Inflammatory macrophage treated with lipopolysaccharide for 1 hour (primary cell): Measurements from ENCODE around the gene NUTF2.

Experiments
- DNase-seq, 2 donors: peaks; one replicate each; pipeline ENCODE4 v3.0.0-alpha.2; 2020 to 2022

NUTF2 gene

DNA sequence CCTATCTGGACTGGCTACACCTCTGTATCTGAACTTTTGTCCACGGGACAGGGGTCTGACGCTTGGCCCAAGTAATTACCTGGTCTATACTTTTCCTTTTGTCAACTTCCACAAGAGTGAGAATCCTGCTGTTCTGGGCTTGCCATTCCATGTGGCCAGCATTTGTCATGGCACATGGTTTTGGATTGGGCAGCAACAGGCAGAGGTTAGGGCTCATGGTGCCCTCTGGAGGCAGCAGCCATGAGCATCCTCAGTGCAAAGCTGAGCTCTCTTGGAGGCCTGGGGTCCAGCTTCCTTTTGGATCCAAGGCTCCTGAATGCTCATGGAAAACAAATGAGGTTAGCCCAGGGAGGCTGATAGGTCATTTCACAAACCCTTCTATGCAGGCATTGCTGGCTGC is 18.6 kb downstream of the NUTF2 start:
- peak; percentile 55 to 63 for DNase-seq

DNA sequence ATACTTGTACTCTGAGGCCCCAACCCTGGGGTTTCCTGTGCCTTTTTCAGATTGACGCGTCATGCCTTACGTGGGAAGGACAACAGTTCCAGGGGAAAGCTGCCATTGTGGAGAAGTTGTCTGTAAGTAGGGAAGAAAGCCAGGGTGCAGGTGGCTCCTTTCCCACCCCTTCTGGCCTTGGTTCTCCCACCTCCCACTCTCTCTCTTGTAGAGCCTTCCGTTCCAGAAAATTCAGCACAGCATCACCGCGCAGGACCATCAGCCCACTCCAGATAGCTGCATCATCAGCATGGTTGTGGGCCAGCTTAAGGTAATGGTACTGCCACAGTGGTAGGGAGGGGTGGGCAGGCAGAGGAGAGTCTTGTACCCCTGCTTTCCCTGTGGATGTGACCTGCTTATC is 21.6 kb downstream of the NUTF2 start:
- no peak for DNase-seq

DNA sequence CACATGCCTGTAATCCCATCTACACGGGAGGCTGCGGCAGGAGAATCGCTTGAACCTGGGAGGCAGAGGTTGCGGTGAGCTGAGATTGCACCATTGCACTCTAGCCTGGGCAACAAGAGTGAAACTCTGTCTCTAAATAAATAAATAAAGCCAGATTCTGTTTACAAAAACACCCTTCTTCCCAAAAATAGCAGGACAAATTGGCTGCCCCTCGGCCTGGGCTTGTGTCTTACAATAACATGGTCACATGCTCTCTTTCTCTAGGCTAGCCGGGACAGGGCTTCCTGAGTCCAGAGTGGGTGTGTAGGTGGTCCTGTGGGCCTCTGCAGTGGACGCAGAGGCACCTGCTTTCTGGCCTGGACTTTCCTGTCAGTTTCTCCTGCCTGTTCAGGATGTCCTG is 22.9 kb downstream of the NUTF2 start:
- no peak for DNase-seq

DNA sequence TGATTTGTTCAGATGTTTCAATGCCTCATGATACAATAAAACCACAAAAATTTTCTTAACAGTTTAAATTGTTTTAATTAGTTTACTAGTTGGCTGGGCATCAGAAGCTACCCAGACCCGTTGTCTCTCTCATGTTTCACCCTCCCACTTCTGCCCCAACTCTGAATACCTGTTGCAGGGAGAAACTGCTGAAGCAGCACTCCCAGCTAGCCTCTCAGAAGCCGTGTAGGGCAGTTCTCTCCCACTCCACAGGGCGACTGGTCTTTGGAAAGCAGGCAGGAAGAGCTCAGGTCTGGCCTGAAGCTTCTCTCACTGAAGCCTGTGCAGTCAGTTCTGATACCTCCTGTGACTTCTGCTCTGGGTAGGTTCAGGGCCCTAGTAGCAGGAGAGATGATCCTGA is 24.5 kb downstream of the NUTF2 start:
- no peak for DNase-seq

DNA sequence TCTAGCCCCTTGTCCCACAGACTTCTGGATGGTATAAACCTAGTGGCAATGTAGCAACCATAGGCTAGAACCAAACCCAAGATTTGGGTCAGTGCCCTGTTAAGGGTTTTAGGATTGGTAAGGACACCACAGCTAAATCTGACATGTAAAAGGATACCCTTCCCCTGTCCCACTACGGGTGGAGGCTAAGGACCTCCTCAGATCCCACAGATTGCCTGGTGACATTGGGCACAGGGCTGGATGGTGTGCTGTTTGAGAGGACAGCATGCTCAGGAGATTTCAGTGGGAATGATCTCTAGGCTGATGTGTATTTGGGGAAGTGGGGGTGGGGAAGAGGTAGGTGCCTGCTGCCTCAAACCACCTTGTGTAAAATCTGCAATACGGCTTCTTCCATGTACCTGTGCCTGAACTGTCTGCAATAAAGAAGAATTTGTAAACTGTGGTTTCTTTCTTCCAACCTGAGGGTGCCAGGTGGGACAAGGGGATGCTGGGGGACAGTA is 25.4 kb downstream of the NUTF2 start:
- no peak for DNase-seq

DNA sequence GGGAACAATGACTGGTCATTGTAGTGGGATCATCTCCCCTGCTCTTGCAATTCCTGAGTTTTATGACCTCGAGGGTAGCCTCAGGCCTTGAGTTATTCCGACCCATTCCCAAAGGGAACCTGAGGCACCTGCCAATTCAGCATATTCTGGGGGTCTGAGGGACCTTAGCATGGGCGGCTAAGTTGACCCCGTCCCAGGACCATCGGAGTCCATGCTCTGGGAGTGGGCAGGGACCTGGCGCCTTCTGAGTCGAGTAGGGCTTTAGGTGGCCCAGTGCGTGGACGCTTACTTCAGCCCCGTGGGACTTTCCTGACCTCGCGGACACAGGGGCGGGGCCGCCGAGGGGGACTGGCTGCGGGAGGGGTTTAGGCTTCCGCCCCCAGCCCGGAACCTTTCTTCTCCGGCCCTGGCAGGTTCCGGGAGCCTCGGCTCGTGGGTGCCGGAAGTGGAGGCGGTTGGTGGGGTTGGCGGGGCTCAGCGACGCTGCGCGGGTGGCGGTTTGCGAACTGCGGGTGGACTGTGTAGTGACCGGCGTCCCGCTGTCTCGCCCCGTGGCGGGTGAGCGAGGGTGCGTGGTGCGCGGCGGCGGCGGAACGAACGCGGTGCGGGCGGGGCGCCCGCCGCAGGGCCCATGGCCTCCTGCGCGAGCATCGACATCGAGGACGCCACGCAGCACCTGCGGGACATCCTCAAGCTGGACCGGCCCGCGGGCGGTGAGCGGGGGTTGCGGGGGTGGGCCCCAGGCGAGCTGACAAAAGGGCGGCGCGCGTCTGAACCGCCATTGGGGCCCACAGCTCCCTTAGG is 26.1 kb downstream of the NUTF2 start, which contains the start of gene EDC4:
TSS of gene EDC4 (plus strand) at position 422 of the 804 bp plus-strand sequence. CDS start at position 632, 210 bp downstream.
- DNase-seq = peak; percentile 89 to 97

DNA sequence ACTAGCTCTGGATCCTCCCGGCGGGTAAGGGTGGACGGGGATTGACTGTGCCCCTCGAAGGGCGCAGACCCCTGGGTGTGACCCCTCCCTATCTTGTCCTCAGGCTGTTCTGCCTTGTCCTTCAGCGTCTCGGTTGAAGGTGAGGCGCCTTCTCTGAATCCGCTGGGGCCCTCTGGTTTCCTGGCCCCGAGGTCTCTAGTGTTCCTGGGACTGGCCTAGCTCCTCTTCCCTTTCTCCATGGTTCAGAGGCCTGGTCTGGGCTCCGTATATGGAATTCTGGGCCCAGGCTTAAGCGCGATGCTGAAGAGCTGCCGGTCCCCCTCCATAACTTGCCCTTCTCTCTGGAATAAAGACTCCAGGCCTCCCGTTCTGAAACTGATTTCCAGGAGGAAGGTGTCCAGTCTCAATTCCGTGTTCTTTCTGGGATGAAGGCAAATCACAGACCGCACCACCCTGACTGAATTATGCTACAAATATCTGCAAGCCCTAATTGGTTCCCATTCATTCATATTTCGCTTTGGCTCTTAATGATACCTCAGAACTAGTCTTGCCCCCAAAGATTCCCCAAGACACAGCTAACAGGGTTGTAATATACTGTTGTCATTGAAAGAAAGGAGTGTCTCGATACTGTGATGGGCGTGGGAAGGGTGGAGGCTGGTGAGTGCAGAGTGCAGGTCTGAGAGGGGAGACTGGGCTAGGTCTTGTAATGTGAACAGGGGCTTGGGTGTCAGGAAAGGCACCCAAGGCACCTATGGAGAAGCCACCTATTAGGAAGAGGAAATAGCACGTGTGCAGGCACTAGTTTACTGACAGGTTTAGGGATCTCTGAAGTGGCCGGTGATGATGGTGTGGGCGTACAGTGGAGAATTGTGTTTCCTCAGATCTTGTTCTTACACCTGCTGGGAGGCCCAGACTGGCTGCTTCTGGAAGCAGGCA is 27.0 kb downstream of the NUTF2 start:
- DNase-seq = no peak

DNA sequence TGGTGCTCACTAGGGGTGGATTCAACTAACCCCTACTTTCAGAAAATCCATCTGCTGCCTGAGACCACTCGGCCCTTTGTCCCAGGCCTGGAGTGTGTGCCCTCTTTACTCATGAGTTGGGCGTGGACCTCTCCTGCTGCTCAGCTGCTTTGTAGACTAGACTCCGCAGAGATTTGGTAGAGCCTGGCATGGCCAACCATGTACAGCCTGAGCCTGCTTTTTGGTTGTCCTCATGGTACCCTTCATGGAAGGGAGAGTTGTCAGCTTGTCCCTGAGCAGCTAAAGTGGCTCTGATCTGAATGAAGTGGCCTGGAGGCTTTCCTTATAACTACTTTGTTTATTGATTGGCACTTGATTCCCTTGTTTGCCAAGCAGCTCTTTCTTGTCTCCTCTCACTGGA is 27.6 kb downstream of the NUTF2 start:
- DNase-seq = no peak

DNA sequence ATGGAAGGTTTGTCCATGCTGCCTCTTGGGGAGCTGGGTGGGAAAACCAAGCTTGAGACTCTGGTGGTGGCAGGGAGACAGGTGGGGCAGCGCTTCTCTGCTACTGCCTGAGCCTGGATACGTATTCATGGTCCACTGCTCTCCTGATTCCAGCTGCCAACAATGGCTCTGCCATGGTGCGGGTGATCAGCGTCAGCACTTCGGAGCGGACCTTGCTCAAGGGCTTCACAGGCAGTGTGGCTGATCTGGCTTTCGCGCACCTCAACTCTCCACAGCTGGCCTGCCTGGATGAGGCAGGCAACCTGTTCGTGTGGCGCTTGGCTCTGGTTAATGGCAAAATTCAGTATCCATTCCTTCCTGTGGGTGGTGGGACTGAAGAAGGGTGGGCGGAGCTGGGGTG is 30.3 kb downstream of the NUTF2 start:
- no peak for DNase-seq

DNA sequence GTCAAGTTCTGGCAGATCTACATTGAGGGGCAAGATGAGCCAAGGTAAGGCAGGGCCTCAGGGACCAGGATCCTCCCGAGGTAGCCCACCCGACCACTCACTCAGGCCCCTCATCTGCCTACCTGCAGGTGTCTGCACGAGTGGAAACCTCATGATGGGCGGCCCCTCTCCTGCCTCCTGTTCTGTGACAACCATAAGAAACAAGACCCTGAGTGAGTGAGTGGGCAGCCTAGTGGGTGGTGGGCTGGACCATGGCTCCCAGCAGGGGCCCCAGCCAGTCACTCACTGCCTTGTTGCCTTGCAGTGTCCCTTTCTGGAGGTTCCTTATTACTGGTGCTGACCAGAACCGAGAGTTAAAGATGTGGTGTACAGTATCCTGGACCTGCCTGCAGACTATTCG is 31.5 kb downstream of the NUTF2 start:
- DNase-seq = no peak

DNA sequence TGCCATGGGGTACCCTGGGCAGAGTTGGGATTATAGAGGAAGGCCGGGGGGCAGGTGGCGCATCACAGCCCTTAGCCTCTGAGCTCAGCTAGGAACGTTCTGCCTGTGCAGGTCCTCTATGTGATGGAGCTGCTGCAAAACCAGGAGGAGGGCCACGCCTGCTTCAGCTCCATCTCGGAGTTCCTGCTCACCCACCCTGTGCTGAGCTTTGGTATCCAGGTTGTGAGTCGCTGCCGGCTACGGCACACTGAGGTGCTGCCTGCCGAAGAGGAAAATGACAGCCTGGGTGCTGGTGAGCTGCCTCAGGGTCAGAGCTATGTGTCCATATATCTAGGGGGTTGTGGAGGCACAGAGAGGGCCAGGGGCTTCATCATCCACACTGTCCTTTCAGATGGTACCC is 32.1 kb downstream of the NUTF2 start:
- DNase-seq = no peak

DNA sequence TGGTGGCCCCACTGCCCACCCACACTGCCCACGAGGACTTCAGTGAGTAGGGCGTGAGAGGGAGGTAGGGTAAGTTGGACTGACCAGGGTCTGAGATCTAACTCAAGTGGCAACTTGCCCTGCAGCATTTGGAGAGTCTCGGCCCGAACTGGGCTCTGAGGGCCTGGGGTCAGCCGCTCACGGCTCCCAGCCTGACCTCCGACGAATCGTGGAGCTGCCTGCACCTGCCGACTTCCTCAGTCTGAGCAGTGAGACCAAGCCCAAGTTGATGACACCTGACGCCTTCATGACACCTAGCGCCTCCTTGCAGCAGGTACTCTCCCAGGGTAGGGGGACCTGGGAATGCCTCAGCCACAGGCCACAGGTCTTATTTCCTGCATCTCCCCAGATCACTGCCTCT is 32.7 kb downstream of the NUTF2 start:
- no peak for DNase-seq

DNA sequence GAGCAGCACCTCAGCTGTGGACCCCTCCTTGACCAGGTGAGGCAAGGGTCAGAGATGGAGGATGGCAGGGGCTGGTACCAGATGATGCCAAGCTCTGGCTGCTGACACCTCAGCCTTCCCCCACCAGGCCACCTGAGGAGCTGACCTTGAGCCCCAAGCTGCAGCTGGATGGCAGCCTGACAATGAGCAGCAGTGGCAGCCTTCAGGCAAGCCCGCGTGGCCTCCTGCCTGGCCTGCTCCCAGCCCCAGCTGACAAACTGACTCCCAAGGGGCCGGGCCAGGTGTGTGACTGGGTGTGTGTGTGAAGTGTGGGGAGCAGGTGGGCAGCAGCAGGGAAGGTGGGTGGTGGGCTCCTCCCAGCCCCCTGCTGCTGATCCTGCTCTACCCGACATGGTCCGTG is 33.2 kb downstream of the NUTF2 start:
- no peak for DNase-seq

DNA sequence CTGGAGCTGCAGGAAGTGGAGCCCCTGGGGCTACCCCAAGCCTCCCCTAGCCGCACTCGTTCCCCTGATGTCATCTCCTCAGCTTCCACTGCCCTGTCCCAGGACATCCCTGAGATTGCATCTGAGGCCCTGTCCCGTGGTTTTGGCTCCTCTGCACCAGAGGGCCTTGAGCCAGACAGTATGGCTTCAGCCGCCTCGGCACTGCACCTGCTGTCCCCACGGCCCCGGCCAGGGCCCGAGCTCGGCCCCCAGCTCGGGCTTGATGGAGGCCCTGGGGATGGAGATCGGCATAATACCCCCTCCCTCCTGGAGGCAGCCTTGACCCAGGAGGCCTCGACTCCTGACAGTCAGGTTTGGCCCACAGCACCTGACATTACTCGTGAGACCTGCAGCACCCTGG is 33.9 kb downstream of the NUTF2 start:
- DNase-seq = no peak

DNA sequence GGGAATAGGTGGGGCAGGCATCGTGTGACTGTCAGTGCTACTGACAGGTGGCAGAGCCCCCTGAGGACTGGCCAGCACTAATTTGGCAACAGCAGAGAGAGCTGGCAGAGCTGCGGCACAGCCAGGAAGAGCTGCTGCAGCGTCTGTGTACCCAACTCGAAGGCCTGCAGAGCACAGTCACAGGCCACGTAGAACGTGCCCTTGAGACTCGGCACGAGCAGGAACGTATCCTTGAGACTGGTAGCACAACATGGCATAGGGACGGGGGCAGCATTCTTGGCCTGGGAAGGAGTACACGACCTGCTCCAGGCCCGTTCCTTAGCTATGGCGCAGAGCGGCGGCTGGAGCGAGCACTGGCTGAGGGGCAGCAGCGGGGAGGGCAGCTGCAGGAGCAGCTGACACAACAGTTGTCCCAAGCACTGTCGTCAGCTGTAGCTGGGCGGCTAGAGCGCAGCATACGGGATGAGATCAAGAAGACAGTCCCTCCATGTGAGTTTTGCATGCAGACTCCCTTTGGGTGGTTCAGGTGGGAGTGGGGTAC is 35.0 kb downstream of the NUTF2 start:
- no peak for DNase-seq

DNA sequence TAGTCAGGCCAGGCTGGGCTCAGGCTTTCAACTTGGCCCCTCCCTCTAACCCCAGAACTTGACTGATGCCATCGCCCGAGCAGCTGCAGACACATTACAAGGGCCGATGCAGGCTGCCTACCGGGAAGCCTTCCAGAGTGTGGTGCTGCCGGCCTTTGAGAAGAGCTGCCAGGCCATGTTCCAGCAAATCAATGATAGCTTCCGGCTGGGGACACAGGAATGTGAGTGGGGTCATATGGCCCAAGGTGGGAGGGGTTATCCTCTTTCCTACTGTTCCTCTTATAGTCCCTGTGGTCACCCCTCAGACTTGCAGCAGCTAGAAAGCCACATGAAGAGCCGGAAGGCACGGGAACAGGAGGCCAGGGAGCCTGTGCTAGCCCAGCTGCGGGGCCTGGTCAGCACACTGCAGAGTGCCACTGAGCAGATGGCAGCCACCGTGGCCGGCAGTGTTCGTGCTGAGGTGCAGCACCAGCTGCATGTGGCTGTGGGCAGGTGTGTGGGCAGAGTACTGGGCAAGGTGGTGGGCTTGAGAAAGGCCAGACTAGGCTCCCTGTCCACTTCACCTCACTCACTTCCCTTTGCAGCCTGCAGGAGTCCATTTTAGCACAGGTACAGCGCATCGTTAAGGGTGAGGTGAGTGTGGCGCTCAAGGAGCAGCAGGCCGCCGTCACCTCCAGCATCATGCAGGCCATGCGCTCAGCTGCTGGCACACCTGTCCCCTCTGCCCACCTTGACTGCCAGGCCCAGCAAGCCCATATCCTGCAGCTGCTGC is 35.8 kb downstream of the NUTF2 start:
- no peak for DNase-seq

DNA sequence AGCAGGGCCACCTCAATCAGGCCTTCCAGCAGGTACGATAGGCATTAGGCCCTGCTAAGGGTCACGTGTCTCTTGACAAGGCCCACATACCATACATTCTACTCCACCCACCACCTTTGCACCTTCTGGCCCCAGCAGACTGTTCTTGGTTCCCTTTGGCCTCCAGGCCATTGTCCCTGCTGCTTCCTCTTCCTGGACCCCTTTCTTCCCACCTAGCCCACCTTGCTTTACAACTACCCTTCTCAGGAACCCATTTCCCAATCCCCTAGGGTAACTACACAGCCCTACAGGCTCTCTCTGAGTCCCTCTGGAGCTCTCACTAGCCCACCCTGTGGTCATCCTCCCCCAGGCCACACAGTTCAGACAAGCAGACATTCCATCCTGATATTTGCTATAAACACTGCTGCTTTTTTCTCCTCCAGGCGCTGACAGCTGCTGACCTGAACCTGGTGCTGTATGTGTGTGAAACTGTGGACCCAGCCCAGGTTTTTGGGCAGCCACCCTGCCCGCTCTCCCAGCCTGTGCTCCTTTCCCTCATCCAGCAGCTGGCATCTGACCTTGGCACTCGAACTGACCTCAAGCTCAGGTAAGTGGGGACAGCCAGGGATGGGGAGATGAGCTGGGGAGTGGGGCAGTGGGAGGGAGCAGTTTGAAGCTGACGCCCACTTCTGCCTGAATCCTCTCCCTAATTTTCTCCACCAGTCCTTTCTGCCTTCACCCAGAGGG is 36.6 kb downstream of the NUTF2 start:
- DNase-seq = no peak

DNA sequence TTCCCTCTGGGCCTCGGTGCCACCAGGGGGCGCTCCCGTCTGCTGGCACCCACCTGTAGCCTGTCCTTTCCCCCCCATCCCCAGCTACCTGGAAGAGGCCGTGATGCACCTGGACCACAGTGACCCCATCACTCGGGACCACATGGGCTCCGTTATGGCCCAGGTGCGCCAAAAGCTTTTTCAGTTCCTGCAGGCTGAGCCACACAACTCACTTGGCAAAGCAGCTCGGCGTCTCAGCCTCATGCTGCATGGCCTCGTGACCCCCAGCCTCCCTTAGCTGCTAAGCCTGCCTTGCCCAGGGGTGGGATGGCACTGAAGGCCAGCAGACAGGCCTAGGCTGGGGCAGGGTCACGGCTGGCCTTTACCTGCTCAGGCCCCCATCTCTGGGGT is 37.1 kb downstream of the NUTF2 start:
- peak in 1 of 2 donors; percentile 56 for DNase-seq

DNA sequence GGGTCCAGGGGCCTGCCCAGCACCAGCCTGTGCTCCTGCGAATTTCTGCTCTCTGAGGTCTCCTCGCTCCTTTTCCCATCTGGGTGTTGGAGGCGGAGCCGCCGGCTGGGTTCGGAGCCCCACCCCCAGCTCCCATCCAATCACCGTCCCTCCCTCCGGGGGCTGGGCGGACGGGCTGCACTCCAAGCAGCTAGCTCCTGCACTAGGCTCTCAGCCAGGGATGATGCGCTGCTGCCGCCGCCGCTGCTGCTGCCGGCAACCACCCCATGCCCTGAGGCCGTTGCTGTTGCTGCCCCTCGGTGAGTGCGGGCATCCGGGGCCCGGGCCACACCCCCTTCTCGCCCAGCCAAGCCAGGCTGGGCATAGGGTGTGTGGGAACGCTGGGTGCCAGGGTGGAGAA is 38.0 kb downstream of the NUTF2 start, which contains the start of gene NRN1L:
TSS of gene NRN1L (plus strand) at position 202 of the 400 bp plus-strand sequence. CDS start at position 221, 19 bp downstream.
- no peak for DNase-seq

DNA sequence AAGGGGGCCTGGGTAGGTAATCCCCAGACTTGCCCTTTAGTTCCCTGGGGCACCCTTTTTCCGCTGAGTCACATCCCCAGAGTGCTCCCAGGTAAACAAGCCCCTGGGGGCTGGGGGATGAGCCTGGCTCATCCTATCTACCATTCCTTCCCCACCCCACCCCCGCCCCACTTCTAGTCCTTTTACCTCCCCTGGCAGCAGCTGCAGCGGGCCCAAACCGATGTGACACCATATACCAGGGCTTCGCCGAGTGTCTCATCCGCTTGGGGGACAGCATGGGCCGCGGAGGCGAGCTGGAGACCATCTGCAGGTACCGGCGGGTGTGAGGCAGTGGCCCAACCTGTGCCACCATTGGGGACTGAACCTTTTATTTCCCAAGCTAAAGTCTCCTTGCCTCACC is 38.8 kb downstream of the NUTF2 start:
- DNase-seq = no peak

DNA sequence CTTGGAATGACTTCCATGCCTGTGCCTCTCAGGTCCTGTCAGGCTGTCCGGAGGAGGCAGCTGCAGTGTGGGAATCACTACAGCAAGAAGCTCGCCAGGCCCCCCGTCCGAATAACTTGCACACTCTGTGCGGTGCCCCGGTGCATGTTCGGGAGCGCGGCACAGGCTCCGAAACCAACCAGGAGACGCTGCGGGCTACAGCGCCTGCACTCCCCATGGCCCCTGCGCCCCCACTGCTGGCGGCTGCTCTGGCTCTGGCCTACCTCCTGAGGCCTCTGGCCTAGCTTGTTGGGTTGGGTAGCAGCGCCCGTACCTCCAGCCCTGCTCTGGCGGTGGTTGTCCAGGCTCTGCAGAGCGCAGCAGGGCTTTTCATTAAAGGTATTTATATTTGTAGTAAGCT is 39.2 kb downstream of the NUTF2 start:
- DNase-seq = no peak

DNA sequence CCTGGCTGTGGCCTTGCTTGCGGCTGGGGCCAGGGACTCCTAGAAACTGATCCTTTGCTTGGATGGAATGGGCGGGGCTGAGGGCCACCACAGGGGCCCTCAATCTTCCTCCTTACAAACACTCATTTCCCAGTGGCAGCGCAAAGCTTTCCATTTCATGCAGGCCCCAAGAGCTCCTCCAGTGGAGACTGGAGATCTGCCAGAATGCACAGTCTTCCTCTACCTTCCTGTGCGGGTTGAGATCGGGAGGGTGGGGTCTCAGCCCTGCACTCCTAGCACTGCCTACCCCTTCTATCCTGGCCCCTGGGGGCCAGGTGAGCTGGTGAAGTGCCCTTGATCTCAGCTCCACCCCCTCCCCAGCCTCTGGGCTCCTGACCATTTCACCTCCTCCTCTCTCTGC is 39.7 kb downstream of the NUTF2 start:
- no peak for DNase-seq
